ENCODE measurements around the gene MAG. TPM values are rescaled to one million over a fixed set of nuclear protein-coding genes. Genes with fewer than 3 reads are reported as not detected.

Gene MAG
- total and polyA plus RNA-seq, 2 of the 13 experiments (the other 11 are each of a cell fraction or from before 2014, with no cell fraction given): 0.20 to 1.3 TPM

- TF ChIP-seq ZNF639 (CRISPR knock-in tag; conservative IDR thresholded peaks at IDR 0.05) (peak; percentile 73; the same call in 1 of the 2 replicates), SATB2 (CRISPR knock-in tag; IDR thresholded peaks at IDR 0.05) (no peak), ZNF275 (CRISPR knock-in tag; IDR thresholded peaks at IDR 0.05; ENCODE audit: borderline replicate concordance) (peak; percentile 88), ZNF329 (CRISPR knock-in tag; IDR thresholded peaks at IDR 0.05; ENCODE audit: low read depth) (peak; percentile 67), ARID4A (CRISPR knock-in tag; IDR thresholded peaks at IDR 0.05; ENCODE audit: borderline replicate concordance) (peak; percentile 85), ARID2 (CRISPR knock-in tag; IDR thresholded peaks at IDR 0.05; ENCODE audit: borderline replicate concordance) (0 out of 2 replicates have a peak, but pooled peaks have one; percentile 45), ZFP36 (IDR thresholded peaks at IDR 0.05; ENCODE audit: borderline replicate concordance, low read depth, low read length, partially characterized antibody) (no peak), HMGXB3 (CRISPR knock-in tag; IDR thresholded peaks at IDR 0.05; ENCODE audit: borderline replicate concordance) (peak; percentile 63; the same call in 1 of the 2 replicates), ZNF510 (CRISPR knock-in tag; IDR thresholded peaks at IDR 0.05; ENCODE audit: low read depth) (0 out of 2 replicates have a peak, but pooled peaks have one; percentile 22), ZNF251 (CRISPR knock-in tag; IDR thresholded peaks at IDR 0.05) (0 out of 2 replicates have a peak, but pooled peaks have one; percentile 26), ATRX (CRISPR knock-in tag; IDR thresholded peaks at IDR 0.05; ENCODE audit: borderline replicate concordance) (no peak)
Measured at GRCh38 chr19:35248310-35249145, 43.4 kb upstream of the MAG start, which contains the start of gene LSR (continued).
